ENCODE data around the gene FSHB. TPM values are rescaled to one million over a fixed set of nuclear protein-coding genes. Genes with fewer than 3 reads are reported as not detected.

FSHB gene
- polyA plus RNA-seq, 4 donors = not detected

DNA sequence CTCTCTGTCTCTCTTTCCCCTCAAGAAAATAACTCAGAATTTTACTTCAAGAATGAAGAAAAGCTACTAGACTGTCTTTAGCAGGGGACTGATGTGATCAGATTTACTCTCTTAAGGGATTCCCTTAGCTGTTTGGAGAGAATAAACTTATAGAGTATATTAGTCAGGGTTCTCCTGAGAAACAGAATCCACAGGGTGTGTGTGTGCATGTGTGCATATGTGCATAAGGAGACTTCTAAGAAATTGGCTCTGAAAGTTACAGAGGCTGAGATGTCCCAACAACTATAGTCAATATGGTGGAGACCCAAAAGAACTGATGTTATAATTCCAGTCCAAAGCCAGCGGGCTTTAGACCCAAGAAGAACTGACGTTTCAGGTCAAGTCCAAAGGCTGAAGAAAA is 49.0 kb downstream of the FSHB start:
- H3K27me3 ChIP-seq (ENCODE audit: control insufficient read depth in 3 of 3, insufficient read depth in 3 of 3, low read length in 3 of 3) = no peaks in the 10 kb centered on the region
- no peak overlapping the region for H3K27ac ChIP-seq (ENCODE audit: low read depth in 1 of 3, low read length in 2 of 3)
- no peaks in the 10 kb centered on the region for H3K4me1 ChIP-seq (ENCODE audit: control insufficient read depth in 3 of 3, insufficient read depth in 2 of 3, low read depth in 1 of 3, low read length in 2 of 3)
- no peaks in the 10 kb centered on the region for H3K36me3 ChIP-seq (ENCODE audit: control insufficient read depth in 3 of 3, insufficient read depth in 2 of 3, low read depth in 1 of 3, low read length in 3 of 3)
- H3K9me3 ChIP-seq (ENCODE audit: control insufficient read depth in 2 of 2, insufficient read depth in 1 of 2, low read depth in 1 of 2, low read length in 1 of 2) = no peaks in the 10 kb centered on the region
- DNase-seq = no peak
- H3K4me3 ChIP-seq (ENCODE audit: low read depth in 1 of 3, low read length in 3 of 3) = no peak overlapping the region
- FAIRE-seq = no peak
- WGBS, 3 donors = 77 to 93% (median 88%) methylated on average over 2 of the region's 2 CpGs

DNA sequence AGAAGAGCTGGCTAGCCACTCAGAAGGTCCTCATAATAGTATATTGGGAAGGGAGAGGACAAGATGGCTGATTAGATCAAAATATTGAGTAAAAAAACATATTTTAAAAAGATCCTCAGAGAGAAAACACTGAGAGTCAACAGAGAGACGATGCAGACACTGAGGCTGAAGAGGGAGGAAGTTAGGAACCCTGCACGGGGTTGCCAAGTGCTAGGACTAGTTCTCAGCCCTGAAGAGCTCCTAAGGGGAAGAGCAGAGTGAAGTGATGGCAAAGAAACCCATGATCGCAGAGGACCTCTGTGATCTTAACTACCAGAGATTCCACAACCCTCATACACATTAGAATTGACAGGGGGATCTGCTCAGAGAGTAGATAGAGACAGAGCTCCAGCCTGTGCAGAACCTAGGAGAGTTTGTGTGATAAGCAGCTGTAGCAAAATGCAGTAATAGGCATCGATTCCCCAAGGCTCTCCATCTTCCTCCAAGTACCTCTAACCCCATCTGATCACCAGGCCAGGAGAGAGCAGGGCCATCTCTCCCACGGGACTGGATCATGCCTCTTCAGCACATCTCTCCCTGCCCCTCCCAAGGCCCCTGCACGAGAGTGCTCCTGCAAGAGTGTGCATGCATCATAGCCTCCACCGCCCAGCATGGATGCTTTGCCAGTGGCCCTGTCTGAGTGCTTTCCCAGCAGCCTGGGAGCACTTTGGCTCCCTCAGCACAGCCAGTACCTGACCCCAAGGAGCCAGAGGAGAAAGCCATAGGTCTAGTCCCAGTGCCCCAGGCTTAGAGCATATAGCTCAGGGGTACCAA is 50.9 kb downstream of the FSHB start:
- H3K36me3 ChIP-seq (ENCODE audit: control insufficient read depth in 3 of 3, insufficient read depth in 2 of 3, low read depth in 1 of 3, low read length in 3 of 3) = no peaks in the 10 kb centered on the region
- FAIRE-seq = no peak
- H3K4me3 ChIP-seq (ENCODE audit: low read depth in 1 of 3, low read length in 3 of 3) = no peak overlapping the region
- no peaks in the 10 kb centered on the region for H3K4me1 ChIP-seq (ENCODE audit: control insufficient read depth in 3 of 3, insufficient read depth in 2 of 3, low read depth in 1 of 3, low read length in 2 of 3)
- no peak overlapping the region for H3K27ac ChIP-seq (ENCODE audit: low read depth in 1 of 3, low read length in 2 of 3)
- H3K27me3 ChIP-seq (ENCODE audit: control insufficient read depth in 3 of 3, insufficient read depth in 3 of 3, low read length in 3 of 3) = no peaks in the 10 kb centered on the region
- 53 to 68% (median 61%) methylated on average over 7 of the region's 7 CpGs for WGBS, 3 donors
- no peak for DNase-seq
- H3K9me3 ChIP-seq (ENCODE audit: control insufficient read depth in 2 of 2, insufficient read depth in 1 of 2, low read depth in 1 of 2, low read length in 1 of 2) = no peaks in the 10 kb centered on the region

DNA sequence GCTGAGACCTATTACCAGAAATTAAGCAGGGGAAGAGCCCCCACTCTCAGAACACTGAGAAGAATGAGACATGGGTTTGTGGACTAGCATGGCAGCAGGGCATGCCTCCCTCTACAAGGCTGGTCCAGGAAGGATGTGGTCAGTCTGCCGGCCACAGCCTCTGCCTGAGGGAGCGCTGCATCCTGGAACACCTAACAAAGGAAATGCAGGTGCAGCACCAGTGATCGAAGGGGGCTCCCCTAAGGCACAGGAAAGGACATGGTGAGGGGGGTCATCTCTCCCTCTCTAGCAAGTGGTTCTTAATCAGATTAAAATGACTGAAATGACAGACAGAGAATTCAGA is 51.4 kb downstream of the FSHB start:
- 62 to 69% (median 66%) methylated on average over 3 of the region's 3 CpGs for WGBS, 3 donors
- no peak overlapping the region for H3K4me3 ChIP-seq (ENCODE audit: low read depth in 1 of 3, low read length in 3 of 3)
- no peaks in the 10 kb centered on the region for H3K4me1 ChIP-seq (ENCODE audit: control insufficient read depth in 3 of 3, insufficient read depth in 2 of 3, low read depth in 1 of 3, low read length in 2 of 3)
- DNase-seq = no peak
- H3K27me3 ChIP-seq (ENCODE audit: control insufficient read depth in 3 of 3, insufficient read depth in 3 of 3, low read length in 3 of 3) = no peaks in the 10 kb centered on the region
- H3K36me3 ChIP-seq (ENCODE audit: control insufficient read depth in 3 of 3, insufficient read depth in 2 of 3, low read depth in 1 of 3, low read length in 3 of 3) = no peaks in the 10 kb centered on the region
- no peaks in the 10 kb centered on the region for H3K9me3 ChIP-seq (ENCODE audit: control insufficient read depth in 2 of 2, insufficient read depth in 1 of 2, low read depth in 1 of 2, low read length in 1 of 2)
- H3K27ac ChIP-seq (ENCODE audit: low read depth in 1 of 3, low read length in 2 of 3) = no peak overlapping the region
- FAIRE-seq = no peak

Other genes starting within 250 kb of the FSHB start
- under 1 TPM in 2 of 4 donors, not detected in 2; 0.01 to 0.27 TPM for gene KCNA4, start 214.0 kb upstream of the FSHB start, polyA plus RNA-seq
- 10 to 100 TPM in 1 of 4 donors, 1 to 10 TPM in 3; 4.5 to 24.9 (median 8.8) TPM for gene ARL14EP, start 92.1 kb downstream of the FSHB start, polyA plus RNA-seq

Measured in small intestine (tissue), 7 donors.